Tibial nerve (tissue), 4 donors: Measurements from ENCODE around the gene RPTOR. TPM values are rescaled to one million over a fixed set of nuclear protein-coding genes. Genes with fewer than 3 reads are reported as not detected.

ENCODE experiments used
- DNase-seq, 2 donors: peaks; one replicate each; pipeline ENCODE4 v3.0.0-alpha.2; 2019; ENCODE audit warnings: low spot score in 2 of 2
- H3K27ac ChIP-seq, 4 donors: fragments of 200-600 bp; sonication (generic) in 3 of 4; one replicate each; pipeline ENCODE4 v1.5.1; 2017 to 2019; ENCODE audit warnings: mild to moderate bottlenecking in 1 of 4
- H3K27me3 ChIP-seq, 2 donors: fragments of 200-600 bp; sonication (generic) in 1 of 2; one replicate each; pipeline versions ENCODE4 v1.5.1 to v1.6.0; 2017 to 2019
- H3K36me3 ChIP-seq, 3 donors: fragments of 200-600 bp; sonication (generic); one replicate each; pipeline ENCODE4 v1.5.1; 2018 to 2019
- H3K4me1 ChIP-seq, 4 donors: fragments of 200-600 bp; sonication (generic) in 3 of 4; one replicate each; pipeline ENCODE4 v1.5.1; 2017 to 2019
- H3K4me3 ChIP-seq, 4 donors: fragments of 200-600 bp; sonication (generic) in 3 of 4; one replicate each; pipeline ENCODE4 v1.5.1; 2017 to 2019; ENCODE audit warnings: mild to moderate bottlenecking in 1 of 4, moderate library complexity in 1 of 4
- H3K9me3 ChIP-seq, 4 donors: fragments of 200-600 bp; sonication (generic) in 3 of 4; one replicate each; pipeline ENCODE4 v1.5.1; 2017 to 2019
- EP300 ChIP-seq, 2 donors: sonication (generic); formaldehyde crosslinking; IDR thresholded peaks; one replicate each; pipeline ENCODE4 v1.6.1; 2017; ENCODE audit warnings: antibody characterized with exemption in 2 of 2, mild to moderate bottlenecking in 1 of 2
- POLR2A ChIP-seq, 2 donors: fragments of 450-650 bp; IDR thresholded peaks; one replicate each; pipeline ENCODE4 v1.6.1; 2017; ENCODE audit warnings: antibody characterized with exemption in 2 of 2, mild to moderate bottlenecking in 2 of 2, moderate library complexity in 2 of 2
- WGBS, 2 donors: methylation state at CpG; one replicate each; pipeline ENCODE4 v1.1.5; 2018; 5-methylcytosine and 5-hydroxymethylcytosine counted together
- total RNA-seq, 4 donors: library from RNA; depleted of rRNA; stranded (reverse); fragments of >200 nt; gene quantifications; one replicate each; pipeline ENCODE4 v1.1.0, GENCODE V29; 2016
- TF ChIP-seq, protein P1 (sequence below), 5 experiments: fragments of 200-600 bp in 3 of 5; fragments of 450-650 bp in 2 of 5; sonication (generic) in 3 of 5; IDR thresholded peaks; one replicate each; pipeline ENCODE4 v1.5.1; 2016 to 2019; ENCODE audit warnings: antibody characterized with exemption in 5 of 5, mild to moderate bottlenecking in 3 of 5, moderate library complexity in 2 of 5

The RPTOR gene
- total RNA-seq, 4 donors from 2014 or later = 34.7 to 56.4 (median 40.1) TPM

DNA sequence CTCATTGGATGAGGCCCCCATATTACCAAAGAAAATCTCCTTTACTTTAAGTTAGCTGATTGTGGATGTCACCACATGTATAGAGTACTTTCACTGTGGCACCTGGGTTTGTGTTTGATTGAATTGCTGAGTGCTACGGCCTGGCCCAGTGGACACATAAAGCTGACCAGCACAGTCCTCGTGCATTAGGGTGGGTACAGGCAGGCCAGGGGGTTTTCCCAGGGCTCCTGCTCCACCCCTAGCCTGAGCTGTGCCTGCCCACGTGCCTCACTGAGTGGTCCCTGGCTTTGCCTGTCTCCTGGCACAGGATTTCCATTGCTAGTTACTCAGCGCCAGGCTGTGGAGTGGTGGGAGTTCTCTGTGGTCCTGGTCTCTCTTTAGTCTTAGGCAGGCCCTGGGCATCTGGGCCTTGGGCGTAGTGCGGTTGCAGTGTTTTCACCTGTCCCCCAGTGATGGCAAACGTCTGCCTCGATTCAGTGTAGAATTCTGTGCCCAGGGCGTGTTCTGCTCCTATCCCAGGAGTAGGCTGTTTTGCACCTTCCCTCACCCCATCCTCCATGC lies 86.0 kb downstream of the RPTOR start:
- no peak for TF ChIP-seq EP300 (IDR thresholded peaks at IDR 0.05)
- no peak for TF ChIP-seq POLR2A (IDR thresholded peaks at IDR 0.05)
- TF ChIP-seq, protein P1, sequence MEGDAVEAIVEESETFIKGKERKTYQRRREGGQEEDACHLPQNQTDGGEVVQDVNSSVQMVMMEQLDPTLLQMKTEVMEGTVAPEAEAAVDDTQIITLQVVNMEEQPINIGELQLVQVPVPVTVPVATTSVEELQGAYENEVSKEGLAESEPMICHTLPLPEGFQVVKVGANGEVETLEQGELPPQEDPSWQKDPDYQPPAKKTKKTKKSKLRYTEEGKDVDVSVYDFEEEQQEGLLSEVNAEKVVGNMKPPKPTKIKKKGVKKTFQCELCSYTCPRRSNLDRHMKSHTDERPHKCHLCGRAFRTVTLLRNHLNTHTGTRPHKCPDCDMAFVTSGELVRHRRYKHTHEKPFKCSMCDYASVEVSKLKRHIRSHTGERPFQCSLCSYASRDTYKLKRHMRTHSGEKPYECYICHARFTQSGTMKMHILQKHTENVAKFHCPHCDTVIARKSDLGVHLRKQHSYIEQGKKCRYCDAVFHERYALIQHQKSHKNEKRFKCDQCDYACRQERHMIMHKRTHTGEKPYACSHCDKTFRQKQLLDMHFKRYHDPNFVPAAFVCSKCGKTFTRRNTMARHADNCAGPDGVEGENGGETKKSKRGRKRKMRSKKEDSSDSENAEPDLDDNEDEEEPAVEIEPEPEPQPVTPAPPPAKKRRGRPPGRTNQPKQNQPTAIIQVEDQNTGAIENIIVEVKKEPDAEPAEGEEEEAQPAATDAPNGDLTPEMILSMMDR (IDR thresholded peaks at IDR 0.05) = no peak
- H3K4me3 ChIP-seq = no peak overlapping the region
- 87 to 94% methylated on average over 9 of the region's 9 CpGs for WGBS, 2 donors

GRCh38 chr17:80631142-80632045 lies 86.8 kb downstream of the RPTOR start:
- 78 to 89% methylated on average over 9 to 10 of the region's 10 CpGs for WGBS, 2 donors
- Histone ChIP-seq H3K4me3 (no peak overlapping the region), H3K27ac (no peak overlapping the region), H3K4me1 (no peaks in the 10 kb centered on the region), H3K36me3 (peaks cover 0 to 15% (median 0%) of the 10 kb centered on the region in 3 donors), H3K27me3 (no peaks in the 10 kb centered on the region), H3K9me3 (no peaks in the 10 kb centered on the region)
- TF ChIP-seq POLR2A (IDR thresholded peaks at IDR 0.05) (no peak), EP300 (IDR thresholded peaks at IDR 0.05) (no peak)
- TF ChIP-seq, protein P1 (IDR thresholded peaks at IDR 0.05) = no peak
- DNase-seq = no peak

More for the DNA sequence above, 86.0 kb downstream of the RPTOR start:
- Histone ChIP-seq H3K9me3 (no peaks in the 10 kb centered on the region), H3K36me3 (peaks cover 0 to 23% (median 0%) of the 10 kb centered on the region in 3 donors), H3K27ac (no peak overlapping the region), H3K27me3 (no peaks in the 10 kb centered on the region), H3K4me1 (no peaks in the 10 kb centered on the region)
- no peak for DNase-seq

DNA sequence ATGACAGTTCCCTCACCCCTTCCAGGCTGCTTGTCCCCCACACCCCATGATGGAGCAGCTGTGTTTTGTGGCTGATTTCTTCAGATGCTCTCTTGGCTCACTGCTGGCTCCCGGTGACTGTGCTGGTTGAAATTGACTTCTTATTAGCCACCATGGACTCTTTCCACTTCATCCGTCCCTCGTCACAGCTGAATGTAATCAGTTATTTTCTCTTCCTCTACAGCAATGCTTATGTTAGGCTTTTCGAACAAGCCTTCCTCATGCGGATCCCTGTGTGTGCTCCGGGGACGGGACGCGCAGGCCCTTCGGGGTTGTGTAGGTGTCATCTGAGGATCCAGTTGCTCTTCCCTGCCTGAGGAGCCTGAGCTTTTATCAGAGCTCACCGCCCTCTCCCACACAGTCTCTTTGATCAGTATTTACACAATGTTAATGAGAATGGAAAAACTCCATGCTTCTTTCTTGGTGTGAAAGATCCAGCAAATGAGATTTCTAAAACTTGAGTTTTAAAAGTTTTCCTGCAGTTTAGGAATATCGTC lies 87.5 kb downstream of the RPTOR start:
- DNase-seq = no peak

DNA sequence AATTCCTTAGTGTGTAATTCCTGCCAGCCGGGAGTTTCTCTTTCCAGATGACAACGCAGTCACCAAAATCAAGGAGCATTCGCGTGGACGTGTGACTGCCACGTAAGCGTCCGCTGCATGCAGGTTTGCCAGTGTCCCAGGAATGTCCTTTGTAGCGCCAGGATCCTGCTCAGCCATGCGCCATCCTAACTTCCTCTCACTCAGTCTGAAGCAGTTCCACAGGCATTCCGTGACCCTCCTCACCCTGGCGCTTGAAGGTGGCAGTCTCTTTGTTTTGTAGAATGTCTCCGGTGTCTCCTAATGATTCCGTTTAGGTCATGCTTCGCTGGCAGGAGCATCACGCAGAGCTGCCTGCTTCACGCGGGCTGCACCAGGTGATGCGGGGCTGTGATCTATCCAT lies 88.6 kb downstream of the RPTOR start:
- no peak overlapping the region for H3K4me3 ChIP-seq
- no peaks in the 10 kb centered on the region for H3K9me3 ChIP-seq
- no peak for DNase-seq
- no peaks in the 10 kb centered on the region for H3K4me1 ChIP-seq
- H3K27me3 ChIP-seq = no peaks in the 10 kb centered on the region
- WGBS, 2 donors = 92 to 94% methylated on average over 19 of the region's 19 CpGs
- no peak overlapping the region for H3K27ac ChIP-seq
- H3K36me3 ChIP-seq = peaks cover 0 to 3% (median 0%) of the 10 kb centered on the region in 3 donors
- TF ChIP-seq POLR2A (IDR thresholded peaks at IDR 0.05) = no peak
- no peak for TF ChIP-seq EP300 (IDR thresholded peaks at IDR 0.05)
- TF ChIP-seq, protein P1 (IDR thresholded peaks at IDR 0.05) = no peak

More for the DNA sequence above, 87.5 kb downstream of the RPTOR start:
- 62 to 66% methylated on average over 12 of the region's 12 CpGs for WGBS, 2 donors
- Histone ChIP-seq H3K27me3 (no peaks in the 10 kb centered on the region), H3K4me1 (no peaks in the 10 kb centered on the region), H3K27ac (no peak overlapping the region), H3K4me3 (no peak overlapping the region), H3K9me3 (no peaks in the 10 kb centered on the region), H3K36me3 (peaks cover 0 to 10% (median 0%) of the 10 kb centered on the region in 3 donors)
- TF ChIP-seq EP300 (IDR thresholded peaks at IDR 0.05) = no peak
- TF ChIP-seq, protein P1 (IDR thresholded peaks at IDR 0.05) = no peak
- TF ChIP-seq POLR2A (IDR thresholded peaks at IDR 0.05) = no peak
